ENCODE results near the gene ACTN1.
A peak's percentile ranks its signal among the peaks of the same experiment; 100 is the strongest.
"Not testable (repeated sequence)": the region's sequence is repeated elsewhere in the genome, so short reads cannot be mapped to it uniquely, and the experiment has no call there.

The ACTN1 gene

GRCh38 chr14:68857516-68858070 lies 121.5 kb downstream of the ACTN1 start:
- H3K4me3 ChIP-seq: no peak overlapping the region
- H3K27ac ChIP-seq: no peak overlapping the region

- no peak overlapping the region for H3K4me3 ChIP-seq
- H3K27ac ChIP-seq: no peak overlapping the region
Observed at GRCh38 chr14:68856572-68856971, 122.5 kb downstream of the ACTN1 start.

GRCh38 chr14:68854421-68854820 lies 124.7 kb downstream of the ACTN1 start:
- Histone ChIP-seq H3K27ac (no peak overlapping the region), H3K4me3 (no peak overlapping the region)

- Histone ChIP-seq H3K4me3 (no peak overlapping the region), H3K27ac (no peak overlapping the region)
Observed at GRCh38 chr14:68853749-68854148, 125.4 kb downstream of the ACTN1 start.

GRCh38 chr14:68852493-68852892 lies 126.6 kb downstream of the ACTN1 start:
- not testable (repeated sequence) for H3K27ac ChIP-seq, H3K4me3 ChIP-seq

- H3K4me3 ChIP-seq: no peak overlapping the region
- no peak overlapping the region for H3K27ac ChIP-seq
Observed at GRCh38 chr14:68851078-68851477, 128.0 kb downstream of the ACTN1 start.

GRCh38 chr14:68849416-68849815 lies 129.7 kb downstream of the ACTN1 start:
- no peak overlapping the region for H3K4me3 ChIP-seq
- H3K27ac ChIP-seq: no peak overlapping the region

GRCh38 chr14:68848253-68848652 lies 130.8 kb downstream of the ACTN1 start:
- Histone ChIP-seq H3K27ac (no peak overlapping the region), H3K4me3 (no peak overlapping the region)

GRCh38 chr14:68847640-68848039 lies 131.5 kb downstream of the ACTN1 start:
- not testable (repeated sequence) for H3K27ac ChIP-seq, H3K4me3 ChIP-seq

GRCh38 chr14:68846466-68846865 lies 132.6 kb downstream of the ACTN1 start:
- Histone ChIP-seq H3K27ac (no peak overlapping the region), H3K4me3 (no peak overlapping the region)

GRCh38 chr14:68844210-68844545 lies 134.9 kb downstream of the ACTN1 start:
- Histone ChIP-seq H3K4me3 (peak overlapping the region in 1 of 7 experiments; percentile 11), H3K27ac (peak overlapping the region in 1 of 21 experiments; percentile 44)

GRCh38 chr14:68843471-68844209 lies 135.5 kb downstream of the ACTN1 start:
- H3K27ac ChIP-seq: peak overlapping the region in 16 of 21 experiments; percentile 7 to 74 (median 56)

GRCh38 chr14:68842298-68842697 lies 136.8 kb downstream of the ACTN1 start:
- Histone ChIP-seq H3K27ac (peak overlapping the region in 2 of 21 experiments; percentile 11 to 59), H3K4me3 (no peak overlapping the region)

More at GRCh38 chr14:68843471-68844209, 135.5 kb downstream of the ACTN1 start:
- peak overlapping the region in 2 of 7 experiments; percentile 11 to 28 for H3K4me3 ChIP-seq

GRCh38 chr14:68841016-68841809 lies 137.9 kb downstream of the ACTN1 start:
- H3K4me3 ChIP-seq: no peak overlapping the region
- peak overlapping the region in 6 of 21 experiments; percentile 11 to 59 (median 33) for H3K27ac ChIP-seq

- Histone ChIP-seq H3K27ac (peak overlapping the region in 2 of 21 experiments; percentile 14 to 27), H3K4me3 (no peak overlapping the region)
Observed at GRCh38 chr14:68840454-68840853, 138.6 kb downstream of the ACTN1 start.

GRCh38 chr14:68836082-68836481 lies 143.0 kb downstream of the ACTN1 start:
- no peak overlapping the region for H3K27ac ChIP-seq
- H3K4me3 ChIP-seq: no peak overlapping the region

- Histone ChIP-seq H3K27ac (no peak overlapping the region), H3K4me3 (no peak overlapping the region)
Observed at GRCh38 chr14:68834816-68835215, 144.3 kb downstream of the ACTN1 start.

GRCh38 chr14:68828698-68829097 lies 150.4 kb downstream of the ACTN1 start:
- Histone ChIP-seq H3K4me3 (no peak overlapping the region), H3K27ac (no peak overlapping the region)

GRCh38 chr14:68825729-68826128 lies 153.4 kb downstream of the ACTN1 start:
- Histone ChIP-seq H3K4me3 (no peak overlapping the region), H3K27ac (no peak overlapping the region)

- H3K27ac ChIP-seq: no peak overlapping the region
- no peak overlapping the region for H3K4me3 ChIP-seq
Observed at GRCh38 chr14:68824517-68825347, 154.4 kb downstream of the ACTN1 start.

Measured in skin epidermis (tissue), 12 donors.